H1 (cell line): ENCODE measurements around the gene GPC1. TPM values are rescaled to one million over a fixed set of nuclear protein-coding genes. Genes with fewer than 3 reads are reported as not detected.

Source experiments
- CTCF ChIA-PET: fragments of 300-600 bp; sonication (Branson Sonifier 250); formaldehyde crosslinking; loops from one replicate; lab custom pipeline; 2021; ENCODE audit not compliant: partially characterized antibody; lab: Charles Lee
- POLR2A ChIA-PET: fragments of 300-600 bp; sonication (Branson Sonifier 250); formaldehyde crosslinking; loops from one replicate; lab custom pipeline; 2021; ENCODE audit warnings: inconsistent platforms; ENCODE audit not compliant: partially characterized antibody; lab: Charles Lee
- DNase-seq, 2 experiments: peaks; one replicate each; pipeline versions ENCODE4 v3.0.0 to v3.0.0-alpha.2; 2010 to 2022; ENCODE audit warnings: low spot score in 2 of 2, low read depth in 1 of 2, mixed read lengths in 1 of 2
- FAIRE-seq: peaks from 2 replicates; lab custom pipeline; 2011; peaks lifted over from hg19 to GRCh38; lab: Jason Lieb, UNC
- H2AFZ ChIP-seq: 2 replicates; pipeline ENCODE4 v1.8.1; 2012; ENCODE audit warnings: low read length, inconsistent platforms
- H2AK5ac ChIP-seq: 2 replicates; pipeline ENCODE4 v1.6.1; 2013; ENCODE audit warnings: low read depth, low read length
- H2BK120ac ChIP-seq: replicated peaks from 2 replicates; pipeline ENCODE3; 2013; ENCODE audit warnings: low read depth, low read length, inconsistent platforms
- H2BK12ac ChIP-seq: 2 replicates; pipeline ENCODE4 v1.6.1; 2013; ENCODE audit warnings: low read depth, low read length
- H2BK15ac ChIP-seq: 2 replicates; pipeline ENCODE4 v1.6.1; 2013; ENCODE audit warnings: low read length
- H2BK20ac ChIP-seq: 2 replicates; pipeline ENCODE4 v1.6.1; 2013; ENCODE audit warnings: low read length
- H2BK5ac ChIP-seq: 2 replicates; pipeline ENCODE4 v1.6.1; 2013; ENCODE audit warnings: low read depth, low read length
- H3K14ac ChIP-seq: 2 replicates; pipeline ENCODE4 v1.6.1; 2013; ENCODE audit warnings: inconsistent platforms; ENCODE audit not compliant: insufficient read length
- H3K18ac ChIP-seq: 2 replicates; pipeline ENCODE4 v1.6.1; 2013; ENCODE audit warnings: low read length; ENCODE audit errors: extremely low read depth
- H3K23ac ChIP-seq: 2 replicates; pipeline ENCODE4 v1.6.1; 2013; ENCODE audit warnings: inconsistent platforms; ENCODE audit not compliant: insufficient read length
- H3K23me2 ChIP-seq: 2 replicates; pipeline ENCODE4 v1.6.1; 2013; ENCODE audit warnings: low read depth, low read length
- H3K27ac ChIP-seq: 2 replicates; pipeline ENCODE4 v1.6.1; 2011; ENCODE audit warnings: low read depth, low read length, inconsistent platforms
- H3K27me3 ChIP-seq, 4 experiments: replicated peaks in 1 of 4; 1 replicate in 1 of 4; 2 replicates in 3 of 4; pipeline versions ENCODE4 v1.6.1 to v1.8.1; 2011 to 2013; ENCODE audit warnings: low read length in 3 of 4, mild to moderate bottlenecking in 3 of 4, inconsistent platforms in 2 of 4, mixed read lengths in 2 of 4, moderate library complexity in 1 of 4; ENCODE audit not compliant: control insufficient read depth in 3 of 4, insufficient read depth in 3 of 4; ENCODE audit errors: extremely low read depth in 1 of 4
- H3K36me3 ChIP-seq, 4 experiments: 2 replicates each; pipeline versions ENCODE4 v1.6.1 to v1.8.1; 2011 to 2013; ENCODE audit warnings: mild to moderate bottlenecking in 4 of 4, low read length in 3 of 4, moderate library complexity in 2 of 4, control low read depth in 1 of 4, inconsistent platforms in 1 of 4; ENCODE audit not compliant: insufficient read depth in 4 of 4, control insufficient read depth in 2 of 4
- H3K4ac ChIP-seq: replicated peaks from 2 replicates; pipeline ENCODE3; 2013; ENCODE audit warnings: low read length, low read depth, mixed read lengths, inconsistent platforms; ENCODE audit not compliant: insufficient read length
- H3K4me1 ChIP-seq, 4 experiments: replicated peaks in 1 of 4; 1 replicate in 1 of 4; 2 replicates in 3 of 4; pipeline versions ENCODE4 v1.6.1 to v1.8.1; 2011 to 2013; ENCODE audit warnings: low read length in 3 of 4, inconsistent platforms in 2 of 4, mixed read lengths in 1 of 4; ENCODE audit not compliant: insufficient read depth in 4 of 4, control insufficient read depth in 3 of 4
- H3K4me2 ChIP-seq, 2 experiments: 2 replicates each; pipeline versions ENCODE4 v1.6.1 to v1.8.1; 2011 to 2013; ENCODE audit warnings: low read depth in 2 of 2, low read length in 2 of 2, control low read depth in 1 of 2, inconsistent platforms in 1 of 2, mild to moderate bottlenecking in 1 of 2; ENCODE audit not compliant: insufficient read depth in 1 of 2
- H3K4me3 ChIP-seq, 4 experiments: fragments of 200-600, 300-600 bp in 1 of 4; sonication (generic), shearing (Covaris generic), sonication (Bioruptor Twin) in 1 of 4; 2 replicates each; pipeline versions ENCODE4 v1.5.1 to v1.8.1; 2011 to 2016; ENCODE audit warnings: low read length in 4 of 4, low read depth in 3 of 4, control low read depth in 2 of 4, inconsistent platforms in 2 of 4, mild to moderate bottlenecking in 2 of 4, mixed read lengths in 1 of 4, moderate library complexity in 1 of 4; ENCODE audit not compliant: insufficient read depth in 2 of 4; ENCODE audit errors: extremely low read depth in 1 of 4
- H3K56ac ChIP-seq: replicated peaks from 2 replicates; pipeline ENCODE3; 2013; ENCODE audit warnings: low read depth, mild to moderate bottlenecking, mixed read lengths, low read length, inconsistent platforms; ENCODE audit not compliant: insufficient read length
- H3K79me1 ChIP-seq: 2 replicates; pipeline ENCODE4 v1.6.1; 2013; ENCODE audit warnings: low read depth, low read length, control low read depth
- H3K79me2 ChIP-seq, 2 experiments: 2 replicates each; pipeline versions ENCODE4 v1.6.1 to v1.8.1; 2012 to 2013; ENCODE audit warnings: low read length in 2 of 2, mild to moderate bottlenecking in 2 of 2, inconsistent platforms in 1 of 2; ENCODE audit not compliant: insufficient read depth in 2 of 2, control insufficient read depth in 1 of 2
- H3K9ac ChIP-seq, 4 experiments: replicated peaks in 1 of 4; 1 replicate in 1 of 4; 2 replicates in 3 of 4; pipeline versions ENCODE4 v1.6.1 to v1.8.1; 2011 to 2013; ENCODE audit warnings: low read depth in 3 of 4, low read length in 3 of 4, control low read depth in 2 of 4, mild to moderate bottlenecking in 2 of 4, moderate library complexity in 2 of 4, inconsistent platforms in 1 of 4; ENCODE audit errors: extremely low read depth in 1 of 4
- H3K9me3 ChIP-seq, 2 experiments: 2 replicates each; pipeline versions ENCODE4 v1.6.1 to v1.8.1; 2012 to 2013; ENCODE audit warnings: mild to moderate bottlenecking in 2 of 2, moderate library complexity in 2 of 2, control low read depth in 1 of 2, inconsistent platforms in 1 of 2, low read depth in 1 of 2, low read length in 1 of 2, mixed read lengths in 1 of 2; ENCODE audit not compliant: insufficient read depth in 2 of 2
- H4K20me1 ChIP-seq, 2 experiments: replicated peaks in 1 of 2; 2 replicates each; pipeline versions ENCODE3 to v1.8.1; 2011 to 2013; ENCODE audit warnings: inconsistent platforms in 2 of 2, low read length in 2 of 2, mild to moderate bottlenecking in 1 of 2; ENCODE audit not compliant: insufficient read depth in 2 of 2, control insufficient read depth in 1 of 2
- H4K5ac ChIP-seq: 2 replicates; pipeline ENCODE4 v1.6.1; 2013; ENCODE audit warnings: low read length, low read depth, mixed read lengths, inconsistent platforms; ENCODE audit not compliant: insufficient read length
- H4K8ac ChIP-seq: 2 replicates; pipeline ENCODE4 v1.8.0; 2013; ENCODE audit warnings: mild to moderate bottlenecking, moderate library complexity, low read length, inconsistent platforms; ENCODE audit not compliant: insufficient read depth; ENCODE audit errors: extremely low read depth
- H4K91ac ChIP-seq: replicated peaks from 2 replicates; pipeline ENCODE3; 2013; ENCODE audit warnings: low read length, mixed read lengths, inconsistent platforms; ENCODE audit not compliant: insufficient read length
- ASH2L ChIP-seq: fragments of 200-600, 300-600 bp; sonication (generic); IDR thresholded peaks from one replicate; pipeline ENCODE4 v1.7.1; 2017; ENCODE audit warnings: low read length
- BACH1 ChIP-seq: IDR thresholded peaks from 2 replicates; pipeline ENCODE4 v1.6.1; 2012; ENCODE audit warnings: low read length, improper control_type of control experiment
- CBX8 ChIP-seq: fragments of 300-800, 300-1000 bp; sonication (generic); IDR thresholded peaks from 2 replicates; pipeline ENCODE4 v1.7.1; 2016; ENCODE audit warnings: low read depth, low read length, borderline replicate concordance
- CHD2 ChIP-seq: IDR thresholded peaks from 2 replicates; pipeline ENCODE4 v1.6.1; 2012; ENCODE audit warnings: low read length, improper control_type of control experiment
- CREB1 ChIP-seq: IDR thresholded peaks from 2 replicates; pipeline ENCODE4 v1.6.1; 2012; ENCODE audit warnings: inconsistent platforms
- HDAC6 ChIP-seq: IDR thresholded peaks from one replicate; pipeline ENCODE4 v1.7.1; 2012; ENCODE audit warnings: low read depth, mild to moderate bottlenecking, inconsistent platforms, low read length, moderate library complexity
- MAFK ChIP-seq: IDR thresholded peaks from 2 replicates; pipeline ENCODE4 v1.6.1; 2012; ENCODE audit warnings: low read depth, mild to moderate bottlenecking, improper control_type of control experiment, low read length
- RAD21 ChIP-seq, 2 experiments: IDR thresholded peaks in 1 of 2; conservative IDR thresholded peaks in 1 of 2; 2 replicates each; pipeline ENCODE4 v1.6.1; 2011; ENCODE audit warnings: low read depth in 2 of 2, low read length in 2 of 2, improper control_type of control experiment in 1 of 2, inconsistent platforms in 1 of 2, mild to moderate bottlenecking in 1 of 2, moderate library complexity in 1 of 2
- RBBP5 ChIP-seq: IDR thresholded peaks from 2 replicates; pipeline ENCODE4 v1.7.1; 2012; ENCODE audit warnings: low read depth, mild to moderate bottlenecking, inconsistent platforms, low read length, moderate library complexity, borderline replicate concordance
- RXRA ChIP-seq: IDR thresholded peaks from 2 replicates; pipeline ENCODE4 v1.6.1; 2011; ENCODE audit warnings: low read depth, mild to moderate bottlenecking, low read length, moderate library complexity; ENCODE audit not compliant: insufficient read depth
- SAP30 ChIP-seq: fragments of 300-600 bp; sonication (generic); IDR thresholded peaks from 2 replicates; pipeline ENCODE4 v1.7.1; 2012; ENCODE audit warnings: low read length, moderate library complexity, mild to moderate bottlenecking, inconsistent platforms; ENCODE audit not compliant: insufficient read depth, insufficient replicate concordance
- SIN3A ChIP-seq, 2 experiments: IDR thresholded peaks in 1 of 2; conservative IDR thresholded peaks in 1 of 2; 2 replicates each; pipeline ENCODE4 v1.6.1; 2011 to 2012; ENCODE audit warnings: low read length in 2 of 2, improper control_type of control experiment in 1 of 2, low read depth in 1 of 2, mild to moderate bottlenecking in 1 of 2
- TAF7 ChIP-seq: optimal IDR thresholded peaks from 2 replicates; pipeline ENCODE3; 2011; ENCODE audit warnings: low read depth, mild to moderate bottlenecking, inconsistent platforms, low read length, moderate library complexity, borderline replicate concordance
- WGBS, 2 experiments: shearing (Covaris generic) in 1 of 2; methylation state at CpG; one replicate each; pipeline versions ENCODE4 v1.1.6 to v1.1.7; 2013 to 2015; ENCODE audit warnings: low lambda C conversion rate in 2 of 2, mixed read lengths in 2 of 2, inconsistent platforms in 1 of 2, low coverage in 1 of 2, missing lambda C conversion rate in 1 of 2; ENCODE audit not compliant: insufficient replicate concordance in 2 of 2, insufficient coverage in 1 of 2, insufficient read length in 1 of 2; ENCODE audit errors: extremely low coverage in 1 of 2, missing lambda C conversion rate in 1 of 2; 5-methylcytosine and 5-hydroxymethylcytosine counted together
- polyA plus RNA-seq, 7 experiments: library from polyadenylated mRNA; depleted of rRNA in 3 of 7; stranded (reverse) in 5 of 7; unstranded in 2 of 7; fragments of >200 nt in 5 of 7; fragments of 200-250 nt in 2 of 7; gene quantifications; 1 replicate in 5 of 7; 2 replicates in 1 of 7; 4 replicates in 1 of 7; pipeline versions ENCODE4 v1.2.1 to v1.2.3, GENCODE V29; 2011 to 2013; ENCODE audit warnings: missing spikeins in 2 of 7, mixed read lengths in 2 of 7
- total RNA-seq: library from RNA; stranded (reverse); fragmentation: NEBNext Ultra II Directional; extraction: Animal tissue kit (Norgen Biotek cat#: 25700); gene quantifications from 2 replicates; pipeline ENCODE4 v1.2.1, GENCODE V29; 2021

Gene GPC1
- total and polyA plus RNA-seq, 2 of the 8 experiments (the other 6 are each of a cell fraction or from before 2014, with no cell fraction given) = 21.9 to 28.3 TPM

DNA sequence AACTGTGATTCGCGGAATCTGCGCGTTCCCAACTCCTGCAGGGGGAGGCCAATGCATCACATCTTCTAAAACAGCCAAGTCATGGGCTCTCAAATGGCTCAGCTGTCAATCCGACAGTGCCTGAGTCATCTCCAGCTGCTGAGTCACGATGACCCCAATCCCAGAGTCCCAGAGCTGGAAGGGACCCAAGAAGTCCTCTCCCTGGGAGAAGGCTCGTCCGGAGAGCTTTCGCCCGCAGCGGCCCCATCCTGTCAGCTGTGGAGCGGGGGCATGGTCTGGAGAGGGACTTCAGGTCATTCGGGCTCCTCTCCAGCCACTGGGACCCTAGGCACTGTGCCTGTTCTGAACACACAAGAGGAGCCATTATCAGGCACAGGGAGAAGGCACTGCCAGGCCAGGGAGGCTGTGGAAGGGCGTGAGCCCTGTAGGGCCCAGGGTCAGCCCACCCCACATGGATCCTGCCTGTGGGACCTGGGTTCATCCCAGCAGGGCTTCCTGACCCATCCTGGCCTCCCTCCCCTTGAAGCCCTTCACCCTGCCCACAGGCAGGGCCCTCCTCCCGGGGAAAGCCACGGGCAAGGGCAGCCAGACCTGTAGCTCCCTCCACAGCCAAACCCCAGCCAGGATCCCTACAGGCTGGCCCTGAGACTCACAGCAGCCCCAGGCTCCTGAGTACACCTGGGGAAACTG is 47.6 kb upstream of the GPC1 start:
- Histone ChIP-seq H4K91ac (no peak overlapping the region), H3K4me2 (no peak overlapping the region), H2BK12ac (no peak overlapping the region), H3K23me2 (no peaks in the 10 kb centered on the region), H3K9me3 (no peaks in the 10 kb centered on the region; a peak in 1 of 4 replicates), H3K4me3 (no peak overlapping the region), H3K79me1 (no peaks in the 10 kb centered on the region), H2BK5ac (no peak overlapping the region), H2AK5ac (no peak overlapping the region), H3K27ac (no peak overlapping the region), H3K56ac (no peak overlapping the region), H2BK120ac (no peak overlapping the region), H3K27me3 (peaks cover 0 to 2% (median 0%) of the 10 kb centered on the region in 4 experiments; a peak in 1 of 7 replicates), H3K4me1 (no peaks in the 10 kb centered on the region), H3K9ac (no peak overlapping the region), H3K18ac (no peak overlapping the region), H4K8ac (peak overlapping the region; percentile 68; the same call in 1 of the 2 replicates), H2BK20ac (no peak overlapping the region), H3K79me2 (no peaks in the 10 kb centered on the region), H4K5ac (no peak overlapping the region), H2AFZ (no peak overlapping the region), H3K4ac (no peak overlapping the region), H3K36me3 (no peaks in the 10 kb centered on the region), H2BK15ac (no peak overlapping the region), H3K23ac (no peak overlapping the region), H4K20me1 (no peaks in the 10 kb centered on the region), H3K14ac (no peak overlapping the region)
- FAIRE-seq (no peak), DNase-seq (no peak)
- CTCF ChIA-PET = no interaction called here
- 93% methylated on average over 16 of the region's 16 CpGs; no CpG with 5 or more reads in 1 of the 2 experiments for WGBS, 2 experiments
- POLR2A ChIA-PET = interaction anchor here (0.9 kb wide), 1 partner anchor 17 kb away, joined by 3 read pairs; no protein-coding TSS in a partner anchor
- no peak for TF ChIP-seq RBBP5
- no peak for TF ChIP-seq ASH2L
- no peak for TF ChIP-seq HDAC6
- no peak for TF ChIP-seq CHD2
- no peak for TF ChIP-seq SAP30
- TF ChIP-seq TAF7 = no peak
- TF ChIP-seq RXRA = no peak
- TF ChIP-seq MAFK = peak; percentile 34; the same call in 1 of the 2 replicates
- peak; percentile 81 for TF ChIP-seq BACH1
- no peak for TF ChIP-seq CREB1
- no peak for TF ChIP-seq SIN3A (conservative IDR thresholded peaks at IDR 0.05 in 1 of 2, IDR thresholded peaks at IDR 0.05 in 1 of 2; ENCODE audit: low read depth in 1 of 2, low read length in 2 of 2)
- TF ChIP-seq RAD21 (IDR thresholded peaks at IDR 0.05 in 1 of 2, conservative IDR thresholded peaks at IDR 0.05 in 1 of 2; ENCODE audit: low read depth in 2 of 2, low read length in 2 of 2) = no peak
- no peak for TF ChIP-seq CBX8
